ENCODE data around the gene ABCB10. TPM values are rescaled to one million over a fixed set of nuclear protein-coding genes. Genes with fewer than 3 reads are reported as not detected.

Gene ABCB10
- total and polyA plus RNA-seq, 2 experiments from 2014 or later: 4.7 to 9.7 TPM

DNA sequence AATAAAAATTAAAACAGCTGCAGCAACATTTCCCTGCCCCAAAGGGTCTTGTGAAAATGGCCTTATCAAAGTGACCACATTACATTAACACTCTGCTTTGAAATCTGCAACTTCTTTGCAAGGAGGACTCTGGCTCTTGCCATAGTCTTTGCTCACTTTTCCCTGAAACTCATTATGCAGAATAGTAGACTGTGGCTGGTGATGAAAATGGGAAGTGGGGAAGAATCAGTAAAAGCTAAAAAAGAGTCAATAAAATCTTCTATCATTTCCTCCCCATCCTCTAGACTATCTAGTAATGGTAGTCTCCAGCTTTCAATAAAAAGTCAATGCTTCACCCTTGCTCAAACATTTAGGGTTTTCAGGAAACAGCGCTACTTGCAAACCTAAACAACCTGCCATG lies 31.8 kb downstream of the ABCB10 start (continued):
- TF ChIP-seq, protein P1, sequence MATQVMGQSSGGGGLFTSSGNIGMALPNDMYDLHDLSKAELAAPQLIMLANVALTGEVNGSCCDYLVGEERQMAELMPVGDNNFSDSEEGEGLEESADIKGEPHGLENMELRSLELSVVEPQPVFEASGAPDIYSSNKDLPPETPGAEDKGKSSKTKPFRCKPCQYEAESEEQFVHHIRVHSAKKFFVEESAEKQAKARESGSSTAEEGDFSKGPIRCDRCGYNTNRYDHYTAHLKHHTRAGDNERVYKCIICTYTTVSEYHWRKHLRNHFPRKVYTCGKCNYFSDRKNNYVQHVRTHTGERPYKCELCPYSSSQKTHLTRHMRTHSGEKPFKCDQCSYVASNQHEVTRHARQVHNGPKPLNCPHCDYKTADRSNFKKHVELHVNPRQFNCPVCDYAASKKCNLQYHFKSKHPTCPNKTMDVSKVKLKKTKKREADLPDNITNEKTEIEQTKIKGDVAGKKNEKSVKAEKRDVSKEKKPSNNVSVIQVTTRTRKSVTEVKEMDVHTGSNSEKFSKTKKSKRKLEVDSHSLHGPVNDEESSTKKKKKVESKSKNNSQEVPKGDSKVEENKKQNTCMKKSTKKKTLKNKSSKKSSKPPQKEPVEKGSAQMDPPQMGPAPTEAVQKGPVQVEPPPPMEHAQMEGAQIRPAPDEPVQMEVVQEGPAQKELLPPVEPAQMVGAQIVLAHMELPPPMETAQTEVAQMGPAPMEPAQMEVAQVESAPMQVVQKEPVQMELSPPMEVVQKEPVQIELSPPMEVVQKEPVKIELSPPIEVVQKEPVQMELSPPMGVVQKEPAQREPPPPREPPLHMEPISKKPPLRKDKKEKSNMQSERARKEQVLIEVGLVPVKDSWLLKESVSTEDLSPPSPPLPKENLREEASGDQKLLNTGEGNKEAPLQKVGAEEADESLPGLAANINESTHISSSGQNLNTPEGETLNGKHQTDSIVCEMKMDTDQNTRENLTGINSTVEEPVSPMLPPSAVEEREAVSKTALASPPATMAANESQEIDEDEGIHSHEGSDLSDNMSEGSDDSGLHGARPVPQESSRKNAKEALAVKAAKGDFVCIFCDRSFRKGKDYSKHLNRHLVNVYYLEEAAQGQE (IDR thresholded peaks at IDR 0.05; ENCODE audit: unreplicated experiment): no peak
- TF ChIP-seq POLR2AphosphoS5 (IDR thresholded peaks at IDR 0.05; ENCODE audit: low read depth) (no peak), EZH2phosphoT487 (IDR thresholded peaks at IDR 0.05; ENCODE audit: unreplicated experiment) (no peak), JUNB (IDR thresholded peaks at IDR 0.05; ENCODE audit: unreplicated experiment) (no peak)
- TF ChIP-seq, protein P2, sequence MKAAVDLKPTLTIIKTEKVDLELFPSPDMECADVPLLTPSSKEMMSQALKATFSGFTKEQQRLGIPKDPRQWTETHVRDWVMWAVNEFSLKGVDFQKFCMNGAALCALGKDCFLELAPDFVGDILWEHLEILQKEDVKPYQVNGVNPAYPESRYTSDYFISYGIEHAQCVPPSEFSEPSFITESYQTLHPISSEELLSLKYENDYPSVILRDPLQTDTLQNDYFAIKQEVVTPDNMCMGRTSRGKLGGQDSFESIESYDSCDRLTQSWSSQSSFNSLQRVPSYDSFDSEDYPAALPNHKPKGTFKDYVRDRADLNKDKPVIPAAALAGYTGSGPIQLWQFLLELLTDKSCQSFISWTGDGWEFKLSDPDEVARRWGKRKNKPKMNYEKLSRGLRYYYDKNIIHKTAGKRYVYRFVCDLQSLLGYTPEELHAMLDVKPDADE (IDR thresholded peaks at IDR 0.05): no peak
- TF ChIP-seq, protein P3, sequence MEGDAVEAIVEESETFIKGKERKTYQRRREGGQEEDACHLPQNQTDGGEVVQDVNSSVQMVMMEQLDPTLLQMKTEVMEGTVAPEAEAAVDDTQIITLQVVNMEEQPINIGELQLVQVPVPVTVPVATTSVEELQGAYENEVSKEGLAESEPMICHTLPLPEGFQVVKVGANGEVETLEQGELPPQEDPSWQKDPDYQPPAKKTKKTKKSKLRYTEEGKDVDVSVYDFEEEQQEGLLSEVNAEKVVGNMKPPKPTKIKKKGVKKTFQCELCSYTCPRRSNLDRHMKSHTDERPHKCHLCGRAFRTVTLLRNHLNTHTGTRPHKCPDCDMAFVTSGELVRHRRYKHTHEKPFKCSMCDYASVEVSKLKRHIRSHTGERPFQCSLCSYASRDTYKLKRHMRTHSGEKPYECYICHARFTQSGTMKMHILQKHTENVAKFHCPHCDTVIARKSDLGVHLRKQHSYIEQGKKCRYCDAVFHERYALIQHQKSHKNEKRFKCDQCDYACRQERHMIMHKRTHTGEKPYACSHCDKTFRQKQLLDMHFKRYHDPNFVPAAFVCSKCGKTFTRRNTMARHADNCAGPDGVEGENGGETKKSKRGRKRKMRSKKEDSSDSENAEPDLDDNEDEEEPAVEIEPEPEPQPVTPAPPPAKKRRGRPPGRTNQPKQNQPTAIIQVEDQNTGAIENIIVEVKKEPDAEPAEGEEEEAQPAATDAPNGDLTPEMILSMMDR (conservative IDR thresholded peaks at IDR 0.05; ENCODE audit: low read depth in 2 of 2): no peak

DNA sequence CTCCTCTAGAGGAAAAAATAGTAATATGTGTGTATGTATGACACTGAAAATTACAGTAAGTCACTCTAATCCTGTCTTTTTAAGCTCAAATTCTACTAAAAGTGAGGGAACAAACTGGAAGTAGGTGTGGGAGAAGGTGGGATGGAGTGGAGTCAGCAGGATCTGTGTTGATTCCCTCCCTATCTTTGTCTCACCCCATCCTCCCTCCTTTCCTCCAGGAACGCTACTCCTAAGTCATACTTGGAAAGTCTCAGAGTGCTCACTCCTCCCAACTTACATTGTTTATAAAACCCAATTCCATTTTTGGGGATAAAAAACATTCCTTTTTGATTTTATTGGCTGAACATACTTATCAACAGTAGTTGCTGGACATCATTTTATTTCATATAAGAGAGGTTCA lies 35.5 kb downstream of the ABCB10 start:
- H3K36me3 ChIP-seq (ENCODE audit: insufficient read depth): 0 out of 2 replicates have a peak, but pooled peaks cover 4% of the 10 kb centered on the region
- TF ChIP-seq STAT1 (IDR thresholded peaks at IDR 0.05; ENCODE audit: unreplicated experiment) (no peak), POLR2AphosphoS5 (IDR thresholded peaks at IDR 0.05; ENCODE audit: low read depth) (no peak), ZNF114 (CRISPR knock-in tag; IDR thresholded peaks at IDR 0.05) (no peak), JUNB (IDR thresholded peaks at IDR 0.05; ENCODE audit: unreplicated experiment) (no peak), EZH2phosphoT487 (IDR thresholded peaks at IDR 0.05; ENCODE audit: unreplicated experiment) (no peak)
- TF ChIP-seq, protein P2 (IDR thresholded peaks at IDR 0.05): no peak
- TF ChIP-seq, protein P3 (conservative IDR thresholded peaks at IDR 0.05; ENCODE audit: low read depth in 2 of 2): no peak

More for the DNA sequence above, 35.5 kb downstream of the ABCB10 start:
- DNase-seq (ENCODE audit: low spot score): no peak
- ATAC-seq: no peak
- Mint-ChIP-seq H3K27me3 (ENCODE audit: insufficient read depth, low read depth, poor library complexity) (peaks cover 3% of the 10 kb centered on the region), H3K36me3 (ENCODE audit: low read depth) (peaks cover 5% of the 10 kb centered on the region; the same call in 2 of the 3 replicates), H3K4me1 (no peaks in the 10 kb centered on the region), H3K27ac (no peak overlapping the region), H3K9me3 (no peaks in the 10 kb centered on the region), H3K4me3 (no peak overlapping the region)
- H3K4me3 ChIP-seq: no peak overlapping the region
- H4K20me1 ChIP-seq (replicated peaks; ENCODE audit: insufficient read depth): no peaks in the 10 kb centered on the region; the same call in 1 of the 2 replicates
- H3K27me3 ChIP-seq (ENCODE audit: insufficient read depth): no peaks in the 10 kb centered on the region
- no peaks in the 10 kb centered on the region for H3K79me2 ChIP-seq (replicated peaks; ENCODE audit: insufficient read depth)
- no peak overlapping the region for H2AFZ ChIP-seq
- no peaks in the 10 kb centered on the region for H3F3A ChIP-seq (replicated peaks; ENCODE audit: low read depth)
- no peak overlapping the region for H3K4me2 ChIP-seq
- H3K27ac ChIP-seq (ENCODE audit: low read depth): no peak overlapping the region
- H3K4me1 ChIP-seq (ENCODE audit: insufficient read depth): no peaks in the 10 kb centered on the region
- H3K9me2 ChIP-seq (ENCODE audit: insufficient read depth): no peaks in the 10 kb centered on the region

Measured in GM23338 (cell line).